Mesenchymal stem cell (in vitro differentiated cells and primary cell): ENCODE results near the gene SLC26A8.

Source experiments
- DNase-seq: peaks from one replicate; pipeline ENCODE4 v3.0.0-alpha.2; 2013
- H2AFZ ChIP-seq: one replicate; pipeline ENCODE4 v1.6.1; 2013; ENCODE audit warnings: low read depth, mild to moderate bottlenecking, control low read depth, inconsistent platforms, low read length, moderate library complexity
- H2AK5ac ChIP-seq: 2 replicates; pipeline ENCODE4 v1.6.1; 2013; ENCODE audit warnings: low read length, moderate library complexity, mild to moderate bottlenecking, inconsistent platforms; ENCODE audit not compliant: severe bottlenecking
- H2BK120ac ChIP-seq: one replicate; pipeline ENCODE4 v1.6.1; 2013; ENCODE audit warnings: low read depth, mild to moderate bottlenecking, inconsistent platforms, low read length, moderate library complexity
- H2BK12ac ChIP-seq, 2 experiments: one replicate each; pipeline ENCODE4 v1.6.1; 2013; ENCODE audit warnings: inconsistent platforms in 2 of 2, low read length in 2 of 2, mild to moderate bottlenecking in 2 of 2, moderate library complexity in 2 of 2, control low read depth in 1 of 2
- H2BK15ac ChIP-seq: one replicate; pipeline ENCODE4 v1.6.1; 2013; ENCODE audit warnings: mild to moderate bottlenecking, low read depth, inconsistent platforms; ENCODE audit not compliant: poor library complexity, severe bottlenecking
- H2BK5ac ChIP-seq: 2 replicates; pipeline ENCODE4 v1.6.1; 2013; ENCODE audit warnings: low read depth, mild to moderate bottlenecking, low read length, control low read depth, inconsistent platforms; ENCODE audit not compliant: poor library complexity, severe bottlenecking
- H3K14ac ChIP-seq, 2 experiments: one replicate each; pipeline ENCODE4 v1.6.1; 2013; ENCODE audit warnings: inconsistent platforms in 2 of 2, low read length in 2 of 2, control low read depth in 1 of 2, mild to moderate bottlenecking in 1 of 2, moderate library complexity in 1 of 2
- H3K18ac ChIP-seq, 2 experiments: one replicate each; pipeline ENCODE4 v1.6.1; 2013; ENCODE audit warnings: inconsistent platforms in 2 of 2, low read length in 2 of 2, control low read depth in 1 of 2, low read depth in 1 of 2, mild to moderate bottlenecking in 1 of 2
- H3K23ac ChIP-seq, 2 experiments: one replicate each; pipeline ENCODE4 v1.6.1; 2013; ENCODE audit warnings: inconsistent platforms in 2 of 2, low read length in 2 of 2, mild to moderate bottlenecking in 2 of 2, moderate library complexity in 2 of 2, control low read depth in 1 of 2
- H3K27ac ChIP-seq: 2 replicates; pipeline ENCODE4 v1.5.1; 2013; ENCODE audit warnings: mild to moderate bottlenecking, moderate library complexity, low read length, control low read depth, inconsistent platforms; ENCODE audit not compliant: poor library complexity, severe bottlenecking
- H3K27me3 ChIP-seq, 2 experiments: 2 replicates each; pipeline versions ENCODE4 v1.6.1 to v1.7.0; 2013; ENCODE audit warnings: low read length in 2 of 2, mild to moderate bottlenecking in 2 of 2, moderate library complexity in 2 of 2, control low read depth in 1 of 2, inconsistent platforms in 1 of 2; ENCODE audit not compliant: control insufficient read depth in 1 of 2, insufficient read depth in 1 of 2
- H3K36me3 ChIP-seq, 2 experiments: 2 replicates each; pipeline versions ENCODE4 v1.6.1 to v1.7.0; 2013; ENCODE audit warnings: low read length in 2 of 2, control low read depth in 1 of 2, inconsistent platforms in 1 of 2, low read depth in 1 of 2, mild to moderate bottlenecking in 1 of 2; ENCODE audit not compliant: insufficient read depth in 2 of 2, control insufficient read depth in 1 of 2
- H3K4ac ChIP-seq, 2 experiments: one replicate each; pipeline ENCODE4 v1.6.1; 2013; ENCODE audit warnings: inconsistent platforms in 2 of 2, low read length in 2 of 2, mild to moderate bottlenecking in 2 of 2, moderate library complexity in 2 of 2, control low read depth in 1 of 2, low read depth in 1 of 2
- H3K4me1 ChIP-seq: 2 replicates; pipeline ENCODE4 v1.6.1; 2013; ENCODE audit warnings: low read depth, low read length, control low read depth; ENCODE audit not compliant: control insufficient read depth, insufficient read depth
- H3K4me2 ChIP-seq: 2 replicates; pipeline ENCODE4 v1.6.1; 2013; ENCODE audit warnings: low read length, mild to moderate bottlenecking, inconsistent platforms; ENCODE audit not compliant: poor library complexity, severe bottlenecking
- H3K4me3 ChIP-seq, 2 experiments: 2 replicates each; pipeline versions ENCODE4 v1.5.1 to v1.7.0; 2013; ENCODE audit warnings: low read length in 2 of 2, mild to moderate bottlenecking in 2 of 2, control low read depth in 1 of 2, low read depth in 1 of 2; ENCODE audit not compliant: insufficient read depth in 1 of 2
- H3K79me1 ChIP-seq: replicated peaks from 2 replicates; pipeline ENCODE4 v1.6.1; 2013; ENCODE audit warnings: mild to moderate bottlenecking, control low read depth, low read length, inconsistent platforms; ENCODE audit not compliant: poor library complexity, severe bottlenecking
- H3K9ac ChIP-seq: 2 replicates; pipeline ENCODE4 v1.7.0; 2013; ENCODE audit warnings: mild to moderate bottlenecking, low read length, moderate library complexity
- H3K9me3 ChIP-seq: 2 replicates; pipeline ENCODE4 v1.7.0; 2013; ENCODE audit warnings: mild to moderate bottlenecking, low read length; ENCODE audit not compliant: control insufficient read depth
- H4K8ac ChIP-seq: one replicate; pipeline ENCODE4 v1.6.1; 2013; ENCODE audit warnings: inconsistent platforms, mild to moderate bottlenecking, low read length, moderate library complexity
- H4K91ac ChIP-seq: one replicate; pipeline ENCODE4 v1.6.1; 2013; ENCODE audit warnings: mild to moderate bottlenecking, low read length, inconsistent platforms
- WGBS: methylation state at CpG from one replicate; pipeline ENCODE4 v1.1.7; 2013; ENCODE audit warnings: mixed read lengths; 5-methylcytosine and 5-hydroxymethylcytosine counted together

SLC26A8 gene

GRCh38 chr6:36068012-36068392, 43.6 kb upstream of the SLC26A8 start:
- H2BK120ac ChIP-seq = no peak overlapping the region
- no peak overlapping the region for H3K4me3 ChIP-seq
- DNase-seq = no peak
- no peak overlapping the region for H3K14ac ChIP-seq
- no peak overlapping the region for H4K91ac ChIP-seq
- peaks cover 20% of the 10 kb centered on the region for H3K79me1 ChIP-seq
- no peak overlapping the region for H2BK12ac ChIP-seq
- peak overlapping the region; percentile 2 for H3K9ac ChIP-seq
- H3K23ac ChIP-seq = no peak overlapping the region
- H3K36me3 ChIP-seq = peaks cover 0 to 8% of the 10 kb centered on the region in 2 experiments
- H3K9me3 ChIP-seq = no peaks in the 10 kb centered on the region
- no peak overlapping the region for H3K4ac ChIP-seq
- H3K27ac ChIP-seq = no peak overlapping the region
- H4K8ac ChIP-seq = no peak overlapping the region
- H3K4me1 ChIP-seq = peaks cover 2% of the 10 kb centered on the region
- H3K18ac ChIP-seq = no peak overlapping the region
- H3K27me3 ChIP-seq = no peaks in the 10 kb centered on the region
- H2AK5ac ChIP-seq = no peak overlapping the region
- H2AFZ ChIP-seq = no peak overlapping the region
- H2BK5ac ChIP-seq = no peak overlapping the region
- no peak overlapping the region for H3K4me2 ChIP-seq
- H2BK15ac ChIP-seq = no peak overlapping the region

DNA sequence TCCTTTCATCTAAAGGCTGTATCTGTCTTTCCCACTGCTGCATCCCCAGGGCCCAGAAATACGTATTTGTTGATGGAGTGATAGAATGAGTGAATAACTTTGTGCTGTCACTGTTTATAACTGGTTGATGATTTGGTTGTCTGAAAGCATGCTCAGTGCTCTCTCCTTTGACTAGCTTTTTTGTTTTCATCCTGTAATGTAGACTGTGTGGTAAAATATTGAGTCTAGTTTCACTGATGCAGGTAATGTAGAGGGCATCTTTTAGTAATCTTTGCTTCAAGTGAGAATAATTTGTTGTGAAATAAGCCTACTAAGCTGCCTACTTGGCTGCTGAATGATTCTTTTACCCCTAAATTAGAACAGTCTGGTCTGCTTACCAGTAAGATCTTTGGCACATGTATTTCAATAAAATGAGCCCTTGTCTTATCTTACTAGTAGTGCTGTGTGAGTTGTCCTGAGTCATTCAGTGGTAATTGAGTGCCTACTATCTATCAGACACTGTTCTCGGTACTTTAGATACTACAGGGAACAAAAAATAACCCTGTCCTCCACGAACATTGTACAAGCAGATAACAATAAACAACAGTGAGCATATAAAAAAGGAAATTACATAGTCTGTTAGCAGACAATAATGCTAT, 43.1 kb upstream of the SLC26A8 start:
- Histone ChIP-seq H2BK12ac (no peak overlapping the region), H3K79me1 (peaks cover 20% of the 10 kb centered on the region), H3K9me3 (no peaks in the 10 kb centered on the region), H3K4me2 (no peak overlapping the region), H2BK120ac (no peak overlapping the region), H4K91ac (no peak overlapping the region), H2AK5ac (no peak overlapping the region), H2BK5ac (no peak overlapping the region), H3K27ac (no peak overlapping the region), H3K4me1 (peaks cover 2% of the 10 kb centered on the region), H3K36me3 (peaks cover 0 to 9% of the 10 kb centered on the region in 2 experiments), H3K14ac (no peak overlapping the region), H4K8ac (no peak overlapping the region), H3K27me3 (no peaks in the 10 kb centered on the region), H3K23ac (no peak overlapping the region), H3K9ac (peak overlapping the region; percentile 2), H2AFZ (no peak overlapping the region), H3K18ac (no peak overlapping the region), H3K4ac (no peak overlapping the region), H3K4me3 (no peak overlapping the region), H2BK15ac (no peak overlapping the region)
- WGBS = 59% methylated on average over 1 of the region's 3 CpGs
- DNase-seq = peak; percentile 54

DNA sequence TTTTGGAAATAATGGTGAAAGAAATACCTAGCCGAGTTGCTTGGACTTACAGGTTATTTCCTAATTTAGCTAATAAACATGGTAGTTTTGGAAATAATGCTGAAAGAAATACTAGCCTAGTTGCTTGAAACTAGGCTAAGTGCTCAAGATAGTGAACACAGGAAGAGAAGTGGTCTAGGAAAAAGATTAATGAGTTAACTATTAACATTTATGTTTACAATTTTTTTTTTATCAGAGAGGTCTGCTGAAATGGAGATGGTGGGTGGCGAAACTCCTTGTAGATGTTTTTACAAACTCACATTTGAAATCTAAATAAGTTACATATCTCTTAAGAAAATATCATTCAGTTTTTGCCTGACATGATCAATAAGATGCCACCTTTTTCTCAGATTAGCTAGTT, 42.4 kb upstream of the SLC26A8 start:
- Histone ChIP-seq H3K36me3 (peaks cover 0 to 13% of the 10 kb centered on the region in 2 experiments), H2BK15ac (no peak overlapping the region), H3K4ac (no peak overlapping the region), H3K23ac (no peak overlapping the region), H3K14ac (no peak overlapping the region), H2AK5ac (no peak overlapping the region), H2BK5ac (no peak overlapping the region), H3K9ac (peak overlapping the region; percentile 2), H3K9me3 (no peaks in the 10 kb centered on the region), H4K8ac (no peak overlapping the region), H3K27ac (no peak overlapping the region), H3K4me2 (no peak overlapping the region), H3K27me3 (no peaks in the 10 kb centered on the region), H2BK120ac (no peak overlapping the region), H3K4me3 (no peak overlapping the region), H2BK12ac (no peak overlapping the region), H4K91ac (no peak overlapping the region), H3K4me1 (peaks cover 2% of the 10 kb centered on the region), H2AFZ (no peak overlapping the region), H3K79me1 (peaks cover 17% of the 10 kb centered on the region), H3K18ac (no peak overlapping the region)
- DNase-seq = no peak
- 91% methylated on average over 1 of the region's 2 CpGs for WGBS

- H3K9ac ChIP-seq = no peak overlapping the region
- H3K9me3 ChIP-seq = no peaks in the 10 kb centered on the region
- H3K27ac ChIP-seq = no peak overlapping the region
- no peak for DNase-seq
- no peak overlapping the region for H3K4ac ChIP-seq
- H2BK12ac ChIP-seq = no peak overlapping the region
- no peak overlapping the region for H2AFZ ChIP-seq
- no peak overlapping the region for H3K18ac ChIP-seq
- H4K8ac ChIP-seq = no peak overlapping the region
- no peak overlapping the region for H3K14ac ChIP-seq
- H3K27me3 ChIP-seq = no peaks in the 10 kb centered on the region
- H3K79me1 ChIP-seq = peaks cover 16% of the 10 kb centered on the region
- H3K23ac ChIP-seq = no peak overlapping the region
- no peak overlapping the region for H2BK5ac ChIP-seq
- no peak overlapping the region for H2BK15ac ChIP-seq
- H3K4me2 ChIP-seq = no peak overlapping the region
- no peak overlapping the region for H3K4me3 ChIP-seq
- peaks cover 2% of the 10 kb centered on the region for H3K4me1 ChIP-seq
- no peak overlapping the region for H4K91ac ChIP-seq
- H3K36me3 ChIP-seq = peaks cover 0 to 22% of the 10 kb centered on the region in 2 experiments
- H2AK5ac ChIP-seq = no peak overlapping the region
- H2BK120ac ChIP-seq = no peak overlapping the region
Observed at GRCh38 chr6:36065916-36066315, 41.5 kb upstream of the SLC26A8 start.
